ENCODE measurements around the gene GRIA4. TPM values are rescaled to one million over a fixed set of nuclear protein-coding genes. Genes with fewer than 3 reads are reported as not detected.

Gene GRIA4
- polyA plus RNA-seq, 1 of the 3 experiments (the other 2 are of a cell fraction) = 0.02 TPM

DNA sequence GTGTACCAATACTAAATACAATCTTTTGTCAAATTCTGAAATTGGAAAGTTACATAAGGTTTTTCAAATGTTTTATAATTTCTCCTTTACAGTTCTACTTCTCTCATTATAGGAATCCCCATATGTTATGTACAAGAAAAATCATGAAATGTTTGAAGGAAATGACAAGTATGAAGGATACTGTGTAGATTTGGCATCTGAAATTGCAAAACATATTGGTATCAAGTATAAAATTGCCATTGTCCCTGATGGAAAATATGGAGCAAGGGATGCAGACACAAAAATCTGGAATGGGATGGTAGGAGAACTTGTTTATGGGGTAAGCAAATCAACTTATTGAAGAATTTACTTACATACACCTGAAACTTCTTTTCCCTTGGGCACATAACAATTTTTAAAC, 308.7 kb downstream of the GRIA4 start:
- H3K27ac ChIP-seq (ENCODE audit: low read depth in 2 of 2, low read length in 1 of 2) = no peak overlapping the region
- no peaks in the 10 kb centered on the region for H3K79me2 ChIP-seq (ENCODE audit: insufficient read depth)
- no peaks in the 10 kb centered on the region for H3K9me2 ChIP-seq
- ChIA-PET CTCF (no interaction called here), POLR2A (no interaction called here)
- no peak for TF ChIP-seq GABPA (IDR thresholded peaks at IDR 0.05; ENCODE audit: low read depth)
- TF ChIP-seq TEAD4 (IDR thresholded peaks at IDR 0.05; ENCODE audit: borderline replicate concordance, insufficient read depth) = no peak
- TF ChIP-seq NFIC (IDR thresholded peaks at IDR 0.05; ENCODE audit: borderline replicate concordance) = no peak
- no peak for TF ChIP-seq FOXJ3 (CRISPR knock-in tag; IDR thresholded peaks at IDR 0.05)
- no peak for TF ChIP-seq TCF12 (IDR thresholded peaks at IDR 0.05)
- TF ChIP-seq, protein P1, sequence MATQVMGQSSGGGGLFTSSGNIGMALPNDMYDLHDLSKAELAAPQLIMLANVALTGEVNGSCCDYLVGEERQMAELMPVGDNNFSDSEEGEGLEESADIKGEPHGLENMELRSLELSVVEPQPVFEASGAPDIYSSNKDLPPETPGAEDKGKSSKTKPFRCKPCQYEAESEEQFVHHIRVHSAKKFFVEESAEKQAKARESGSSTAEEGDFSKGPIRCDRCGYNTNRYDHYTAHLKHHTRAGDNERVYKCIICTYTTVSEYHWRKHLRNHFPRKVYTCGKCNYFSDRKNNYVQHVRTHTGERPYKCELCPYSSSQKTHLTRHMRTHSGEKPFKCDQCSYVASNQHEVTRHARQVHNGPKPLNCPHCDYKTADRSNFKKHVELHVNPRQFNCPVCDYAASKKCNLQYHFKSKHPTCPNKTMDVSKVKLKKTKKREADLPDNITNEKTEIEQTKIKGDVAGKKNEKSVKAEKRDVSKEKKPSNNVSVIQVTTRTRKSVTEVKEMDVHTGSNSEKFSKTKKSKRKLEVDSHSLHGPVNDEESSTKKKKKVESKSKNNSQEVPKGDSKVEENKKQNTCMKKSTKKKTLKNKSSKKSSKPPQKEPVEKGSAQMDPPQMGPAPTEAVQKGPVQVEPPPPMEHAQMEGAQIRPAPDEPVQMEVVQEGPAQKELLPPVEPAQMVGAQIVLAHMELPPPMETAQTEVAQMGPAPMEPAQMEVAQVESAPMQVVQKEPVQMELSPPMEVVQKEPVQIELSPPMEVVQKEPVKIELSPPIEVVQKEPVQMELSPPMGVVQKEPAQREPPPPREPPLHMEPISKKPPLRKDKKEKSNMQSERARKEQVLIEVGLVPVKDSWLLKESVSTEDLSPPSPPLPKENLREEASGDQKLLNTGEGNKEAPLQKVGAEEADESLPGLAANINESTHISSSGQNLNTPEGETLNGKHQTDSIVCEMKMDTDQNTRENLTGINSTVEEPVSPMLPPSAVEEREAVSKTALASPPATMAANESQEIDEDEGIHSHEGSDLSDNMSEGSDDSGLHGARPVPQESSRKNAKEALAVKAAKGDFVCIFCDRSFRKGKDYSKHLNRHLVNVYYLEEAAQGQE (IDR thresholded peaks at IDR 0.05; ENCODE audit: low read depth, low read length) = no peak
- TF ChIP-seq EP300 (IDR thresholded peaks at IDR 0.05; ENCODE audit: borderline replicate concordance in 1 of 2, low read depth in 1 of 2, low read length in 1 of 2) = no peak
- H3K4me1 ChIP-seq (ENCODE audit: control insufficient read depth in 1 of 2, insufficient read depth in 2 of 2, low read depth in 1 of 2, low read length in 1 of 2) = no peaks in the 10 kb centered on the region; a peak in 2 of 4 replicates
- H3K27me3 ChIP-seq (ENCODE audit: insufficient read depth) = no peaks in the 10 kb centered on the region
- DNase-seq = no peak
- no peaks in the 10 kb centered on the region for H3K9me3 ChIP-seq
- no peak overlapping the region for H3K4me3 ChIP-seq (ENCODE audit: low read depth in 2 of 2, low read length in 1 of 2)
- H3K9ac ChIP-seq = no peak overlapping the region
- H3K4me2 ChIP-seq = no peak overlapping the region
- peaks cover 5% of the 10 kb centered on the region for H3F3A ChIP-seq (replicated peaks; ENCODE audit: insufficient read depth)
- H2AFZ ChIP-seq (ENCODE audit: low read depth) = no peak overlapping the region
- H4K20me1 ChIP-seq (ENCODE audit: insufficient read depth) = no peaks in the 10 kb centered on the region
- H3K36me3 ChIP-seq (replicated peaks in 1 of 2; ENCODE audit: control insufficient read depth in 1 of 2, insufficient read depth in 2 of 2, low read length in 1 of 2) = no peaks in the 10 kb centered on the region

DNA sequence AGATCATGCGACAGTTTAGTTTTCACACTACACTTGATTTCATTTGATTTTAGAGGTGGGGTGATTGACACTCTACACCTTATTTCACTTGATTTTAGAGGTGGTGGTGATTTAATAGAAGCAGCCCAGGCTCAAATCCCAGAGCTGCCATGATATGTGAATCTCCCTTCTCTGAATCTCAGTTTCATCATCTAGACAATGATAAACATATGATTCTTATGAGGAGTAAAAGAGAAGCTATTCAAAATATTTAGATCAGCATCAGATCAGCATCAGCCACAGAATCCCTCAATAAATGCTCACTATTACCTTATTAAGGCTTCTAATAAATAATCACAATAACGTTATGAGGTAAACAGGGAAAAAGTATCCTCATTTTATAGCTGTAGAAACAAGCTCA, 313.4 kb downstream of the GRIA4 start:
- Histone ChIP-seq H3K79me2 (ENCODE audit: insufficient read depth) (no peaks in the 10 kb centered on the region), H4K20me1 (ENCODE audit: insufficient read depth) (no peaks in the 10 kb centered on the region), H3F3A (replicated peaks; ENCODE audit: insufficient read depth) (peaks cover 6% of the 10 kb centered on the region), H3K9me2 (no peaks in the 10 kb centered on the region), H3K9ac (no peak overlapping the region), H2AFZ (ENCODE audit: low read depth) (peak overlapping the region; percentile 33; the same call in 1 of the 2 replicates), H3K27ac (ENCODE audit: low read depth in 2 of 2, low read length in 1 of 2) (peak overlapping the region; percentile 27 to 34; a peak in 2 of 4 replicates), H3K4me3 (ENCODE audit: low read depth in 2 of 2, low read length in 1 of 2) (no peak overlapping the region), H3K9me3 (no peaks in the 10 kb centered on the region), H3K36me3 (replicated peaks in 1 of 2; ENCODE audit: control insufficient read depth in 1 of 2, insufficient read depth in 2 of 2, low read length in 1 of 2) (no peaks in the 10 kb centered on the region), H3K4me2 (0 out of 2 replicates have a peak overlapping the region, but pooled peaks have one; percentile 21), H3K27me3 (ENCODE audit: insufficient read depth) (no peaks in the 10 kb centered on the region), H3K4me1 (ENCODE audit: control insufficient read depth in 1 of 2, insufficient read depth in 2 of 2, low read depth in 1 of 2, low read length in 1 of 2) (no peaks in the 10 kb centered on the region; a peak in 1 of 4 replicates)
- WGBS (ENCODE audit: low lambda C conversion rate) = 77% methylated on average over 2 of the region's 2 CpGs
- no peak for TF ChIP-seq TEAD4 (IDR thresholded peaks at IDR 0.05; ENCODE audit: borderline replicate concordance, insufficient read depth)
- no peak for TF ChIP-seq POLR2AphosphoS5 (IDR thresholded peaks at IDR 0.05; ENCODE audit: low read depth, low read length)
- no peak for TF ChIP-seq RXRA (IDR thresholded peaks at IDR 0.05; ENCODE audit: borderline replicate concordance, low read depth)
- no peak for TF ChIP-seq TCF12 (IDR thresholded peaks at IDR 0.05)
- TF ChIP-seq, protein P2, sequence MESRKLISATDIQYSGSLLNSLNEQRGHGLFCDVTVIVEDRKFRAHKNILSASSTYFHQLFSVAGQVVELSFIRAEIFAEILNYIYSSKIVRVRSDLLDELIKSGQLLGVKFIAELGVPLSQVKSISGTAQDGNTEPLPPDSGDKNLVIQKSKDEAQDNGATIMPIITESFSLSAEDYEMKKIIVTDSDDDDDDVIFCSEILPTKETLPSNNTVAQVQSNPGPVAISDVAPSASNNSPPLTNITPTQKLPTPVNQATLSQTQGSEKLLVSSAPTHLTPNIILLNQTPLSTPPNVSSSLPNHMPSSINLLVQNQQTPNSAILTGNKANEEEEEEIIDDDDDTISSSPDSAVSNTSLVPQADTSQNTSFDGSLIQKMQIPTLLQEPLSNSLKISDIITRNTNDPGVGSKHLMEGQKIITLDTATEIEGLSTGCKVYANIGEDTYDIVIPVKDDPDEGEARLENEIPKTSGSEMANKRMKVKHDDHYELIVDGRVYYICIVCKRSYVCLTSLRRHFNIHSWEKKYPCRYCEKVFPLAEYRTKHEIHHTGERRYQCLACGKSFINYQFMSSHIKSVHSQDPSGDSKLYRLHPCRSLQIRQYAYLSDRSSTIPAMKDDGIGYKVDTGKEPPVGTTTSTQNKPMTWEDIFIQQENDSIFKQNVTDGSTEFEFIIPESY (IDR thresholded peaks at IDR 0.05; ENCODE audit: borderline replicate concordance, low read depth) = no peak
- TF ChIP-seq RCOR1 (IDR thresholded peaks at IDR 0.05; ENCODE audit: low read length) = no peak
- TF ChIP-seq NRF1 (IDR thresholded peaks at IDR 0.05; ENCODE audit: low read depth, low read length) = no peak
- no peak for TF ChIP-seq SMC3 (IDR thresholded peaks at IDR 0.05; ENCODE audit: low read depth, low read length)
- no peak for TF ChIP-seq ELF1 (IDR thresholded peaks at IDR 0.05)
- no peak for TF ChIP-seq FOXJ3 (CRISPR knock-in tag; IDR thresholded peaks at IDR 0.05)
- TF ChIP-seq NFIC (IDR thresholded peaks at IDR 0.05; ENCODE audit: borderline replicate concordance) = no peak
- TF ChIP-seq EP300 (IDR thresholded peaks at IDR 0.05; ENCODE audit: borderline replicate concordance in 1 of 2, low read depth in 1 of 2, low read length in 1 of 2) = no peak
- DNase-seq = no peak
- ChIA-PET CTCF (interaction anchor here (0.6 to 0.7 kb wide), 2 partner anchors 60 to 1758 kb away, joined by 3 read pairs; no protein-coding TSS in a partner anchor), POLR2A (no interaction called here)

All from SK-N-SH (cell line).